Measurements from ENCODE around the gene MFNG.

Gene MFNG

DNA sequence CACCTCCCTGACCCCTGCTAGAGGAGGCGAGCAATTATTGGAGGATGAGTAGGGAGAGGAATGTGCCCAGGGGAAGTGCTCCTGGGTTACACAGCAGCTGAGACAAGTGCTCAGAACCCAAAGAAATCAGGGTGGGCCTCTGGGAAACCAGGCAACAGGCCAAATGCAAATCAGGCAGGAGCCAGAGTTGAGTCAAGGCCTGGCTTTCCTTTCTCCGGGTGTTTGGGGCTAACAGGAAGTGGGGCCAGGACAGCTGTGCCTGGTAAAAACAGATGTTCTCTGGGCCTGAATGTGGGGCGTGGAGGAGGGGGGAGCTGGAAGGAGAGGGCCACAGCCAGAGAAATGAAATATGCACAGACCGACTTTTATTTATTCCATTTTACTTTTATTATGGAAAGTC lies 22.0 kb downstream of the MFNG start:
- DNase-seq, result no peak
- TF ChIP-seq GATA1 (IDR thresholded peaks at IDR 0.05; ENCODE audit: low read depth, low read length) (no peak), POLR2A (IDR thresholded peaks at IDR 0.05; ENCODE audit: low read length) (no peak)

DNA sequence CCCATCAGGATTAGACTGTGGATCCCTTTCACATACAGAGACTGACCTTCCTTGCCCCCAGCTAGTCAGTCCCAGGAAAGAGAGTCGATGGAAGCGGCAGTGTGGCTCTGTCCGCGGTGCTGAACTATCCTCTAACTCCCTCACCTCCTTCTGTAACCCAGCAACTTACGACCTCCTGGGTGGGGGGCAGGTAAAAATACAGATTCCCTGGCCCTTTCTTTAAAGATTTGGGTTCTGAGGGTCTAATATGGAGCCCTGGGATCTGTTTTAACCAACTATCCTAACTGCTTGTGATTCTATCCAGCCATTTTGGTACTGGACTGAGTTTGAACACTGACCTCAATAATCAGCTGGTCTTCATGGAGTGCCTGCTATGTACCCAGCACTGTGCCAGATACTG lies 23.2 kb downstream of the MFNG start:
- TF ChIP-seq POLR2A (IDR thresholded peaks at IDR 0.05; ENCODE audit: low read length), result no peak
- no peak for TF ChIP-seq GATA1 (IDR thresholded peaks at IDR 0.05; ENCODE audit: low read depth, low read length)
- DNase-seq, result peak; percentile 21 to 22

DNA sequence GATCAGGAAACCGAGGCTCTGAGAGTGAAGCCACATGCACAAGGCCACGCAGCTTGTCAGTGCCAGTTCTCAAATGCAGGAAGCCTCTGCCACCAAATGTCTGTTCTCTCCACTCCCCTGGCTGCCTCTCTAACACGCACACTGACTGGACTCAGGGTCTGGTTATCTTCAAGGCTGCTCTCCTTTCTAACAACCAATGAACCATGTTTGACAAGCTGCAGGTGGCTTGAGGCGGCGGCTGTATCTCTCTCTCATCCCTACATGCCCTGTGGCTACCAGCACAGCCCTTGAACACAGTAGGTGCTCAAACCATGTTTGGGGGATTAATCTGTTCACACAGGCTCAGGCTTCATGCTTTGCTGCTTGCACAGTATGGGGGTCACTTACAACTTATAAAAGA lies 23.7 kb downstream of the MFNG start:
- TF ChIP-seq POLR2A (IDR thresholded peaks at IDR 0.05; ENCODE audit: low read length) (no peak), GATA1 (IDR thresholded peaks at IDR 0.05; ENCODE audit: low read depth, low read length) (no peak)
- DNase-seq, result no peak

DNA sequence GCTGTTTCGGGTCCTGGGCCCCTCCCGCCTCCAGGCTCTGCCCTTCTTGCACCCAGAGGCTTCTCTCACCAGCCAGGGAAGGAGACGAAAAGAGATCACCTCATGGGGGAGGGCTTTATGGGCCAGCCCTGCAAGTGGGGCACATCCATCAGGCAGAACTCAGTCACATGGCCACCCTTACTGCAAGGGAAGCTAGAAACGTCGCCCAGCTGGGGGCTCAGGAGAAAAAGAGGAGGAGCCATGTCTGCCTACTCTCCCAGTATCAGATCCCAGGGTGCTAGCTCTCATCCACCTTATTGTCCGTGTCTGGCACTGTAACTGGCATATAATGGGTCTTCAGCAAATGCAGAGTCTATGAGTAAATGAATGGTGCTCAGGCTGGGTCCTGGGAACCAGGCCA lies 24.2 kb downstream of the MFNG start:
- TF ChIP-seq GATA1 (IDR thresholded peaks at IDR 0.05; ENCODE audit: low read depth, low read length), result no peak
- no peak for TF ChIP-seq POLR2A (IDR thresholded peaks at IDR 0.05; ENCODE audit: low read length)
- DNase-seq, result no peak

DNA sequence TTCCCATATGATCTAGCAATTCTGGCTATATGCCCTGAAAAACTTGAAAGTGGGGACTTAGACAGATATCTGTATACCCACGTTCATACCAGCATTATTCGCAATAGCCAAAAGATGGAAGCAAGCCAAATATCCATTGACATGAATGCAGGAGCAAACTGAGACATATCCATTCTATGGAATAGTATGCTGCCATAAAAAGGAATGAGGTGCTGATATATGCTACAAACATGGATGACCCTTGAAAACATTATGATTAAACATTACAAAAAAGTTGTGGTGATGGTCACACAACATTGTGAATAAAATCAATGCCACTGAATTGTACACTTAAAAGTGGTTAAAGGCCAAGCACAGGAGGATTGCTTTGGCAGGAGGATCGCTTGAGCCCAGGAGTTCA lies 25.5 kb downstream of the MFNG start:
- no peak for DNase-seq
- TF ChIP-seq GATA1 (IDR thresholded peaks at IDR 0.05; ENCODE audit: low read depth, low read length), result no peak
- no peak for TF ChIP-seq POLR2A (IDR thresholded peaks at IDR 0.05; ENCODE audit: low read length)

DNA sequence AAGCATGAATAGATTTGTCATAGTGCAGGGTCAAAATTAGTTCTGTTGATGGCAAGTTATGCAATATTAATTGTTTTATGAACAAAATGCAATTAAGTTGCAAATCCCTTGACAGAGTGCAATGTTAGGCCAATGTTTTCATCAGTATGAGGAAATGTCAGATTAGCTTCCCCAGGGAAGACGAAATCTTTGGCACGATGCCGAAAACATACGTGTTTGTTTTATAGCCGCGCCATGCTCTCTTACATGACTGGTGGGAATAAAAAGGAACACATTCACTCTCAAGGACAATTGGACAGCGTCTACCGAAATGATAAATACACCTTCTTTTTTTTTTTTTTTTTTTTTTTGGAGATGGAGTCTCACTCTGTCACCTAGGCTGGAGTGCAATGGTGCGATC lies 27.0 kb downstream of the MFNG start:
- TF ChIP-seq POLR2A (IDR thresholded peaks at IDR 0.05; ENCODE audit: low read length) (no peak), GATA1 (IDR thresholded peaks at IDR 0.05; ENCODE audit: low read depth, low read length) (no peak)
- DNase-seq, result no peak

DNA sequence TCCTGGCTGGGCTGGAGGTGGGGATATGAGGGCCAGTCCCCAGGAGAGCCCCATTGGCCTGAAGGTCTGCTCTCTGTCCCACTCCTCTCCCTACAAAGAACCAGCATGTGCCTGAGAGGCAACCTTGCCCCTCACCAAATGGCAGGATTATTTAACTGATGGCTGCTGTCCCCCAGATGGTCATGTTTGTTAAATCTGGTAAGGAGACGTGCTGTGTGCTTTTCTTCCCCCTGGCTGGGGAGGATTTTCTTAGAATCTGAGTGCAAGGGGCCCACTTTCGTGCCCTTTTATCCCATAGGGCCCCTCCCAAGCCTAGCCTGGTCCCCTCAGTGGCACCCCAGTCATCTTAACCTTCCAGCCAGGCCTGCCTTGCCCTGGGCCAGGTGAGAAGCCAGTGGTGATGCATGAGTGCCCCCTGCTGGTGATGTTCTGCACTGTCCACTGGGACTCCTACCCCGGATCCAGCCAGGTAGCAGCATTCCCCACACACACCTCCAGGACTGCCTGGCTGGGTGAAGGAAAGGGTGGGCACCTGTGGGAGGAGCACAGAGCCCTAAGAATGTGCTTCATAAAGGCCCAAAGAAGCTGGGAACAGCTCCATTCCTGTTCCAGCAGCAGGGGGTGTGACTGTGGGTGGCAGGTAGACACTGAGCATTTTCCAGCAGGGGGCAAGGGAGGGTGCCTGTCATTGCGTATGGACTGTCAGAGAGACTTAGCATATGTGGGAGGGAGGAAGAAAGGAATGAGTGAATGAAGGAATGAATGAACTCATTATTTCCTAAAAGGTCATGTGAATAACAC lies 28.9 kb downstream of the MFNG start:
- TF ChIP-seq GATA1 (IDR thresholded peaks at IDR 0.05; ENCODE audit: low read depth, low read length), result no peak
- no peak for TF ChIP-seq POLR2A (IDR thresholded peaks at IDR 0.05; ENCODE audit: low read length)
- DNase-seq, result peak; percentile 50 to 79

DNA sequence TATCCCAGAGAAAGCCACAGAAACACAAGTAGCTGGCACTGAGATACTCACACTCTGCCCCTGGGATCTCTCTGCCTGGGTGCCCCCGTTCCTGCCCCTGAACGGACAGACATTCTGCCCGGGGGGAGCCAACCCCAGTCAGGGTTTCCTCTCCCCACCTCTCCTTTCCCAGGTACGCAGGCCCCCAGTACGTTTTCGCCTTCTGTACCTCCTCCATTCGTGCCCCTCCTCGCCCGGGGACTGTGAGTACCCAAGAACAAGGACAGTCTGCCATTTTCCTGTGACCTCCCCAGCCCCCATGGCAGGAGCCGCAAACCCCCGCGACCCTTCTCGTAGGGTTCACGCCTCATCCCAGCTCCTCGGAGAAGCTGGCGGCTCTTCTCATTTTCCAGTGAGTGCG lies 29.8 kb downstream of the MFNG start:
- no peak for DNase-seq
- no peak for TF ChIP-seq POLR2A (IDR thresholded peaks at IDR 0.05; ENCODE audit: low read length)
- no peak for TF ChIP-seq GATA1 (IDR thresholded peaks at IDR 0.05; ENCODE audit: low read depth, low read length)

DNA sequence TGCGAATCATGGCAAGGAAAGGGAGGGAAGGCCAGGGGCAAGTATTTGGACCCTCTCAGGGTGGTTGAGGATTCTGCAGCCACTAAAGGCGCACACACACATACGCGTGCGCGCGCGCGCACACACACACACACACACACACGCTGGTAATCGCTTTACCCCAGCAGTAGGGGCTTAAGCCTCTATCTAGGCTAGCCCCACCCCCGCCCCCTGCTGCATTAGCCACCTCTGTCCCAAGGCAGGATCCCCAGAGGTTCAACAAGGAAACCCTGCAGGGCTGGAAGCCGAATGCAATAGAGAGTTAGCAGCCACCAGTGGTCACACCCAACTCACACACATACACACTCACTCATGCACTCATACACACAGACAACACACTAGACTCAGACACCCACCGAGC lies 30.3 kb downstream of the MFNG start:
- no peak for TF ChIP-seq GATA1 (IDR thresholded peaks at IDR 0.05; ENCODE audit: low read depth, low read length)
- no peak for TF ChIP-seq POLR2A (IDR thresholded peaks at IDR 0.05; ENCODE audit: low read length)
- DNase-seq, result no peak

DNA sequence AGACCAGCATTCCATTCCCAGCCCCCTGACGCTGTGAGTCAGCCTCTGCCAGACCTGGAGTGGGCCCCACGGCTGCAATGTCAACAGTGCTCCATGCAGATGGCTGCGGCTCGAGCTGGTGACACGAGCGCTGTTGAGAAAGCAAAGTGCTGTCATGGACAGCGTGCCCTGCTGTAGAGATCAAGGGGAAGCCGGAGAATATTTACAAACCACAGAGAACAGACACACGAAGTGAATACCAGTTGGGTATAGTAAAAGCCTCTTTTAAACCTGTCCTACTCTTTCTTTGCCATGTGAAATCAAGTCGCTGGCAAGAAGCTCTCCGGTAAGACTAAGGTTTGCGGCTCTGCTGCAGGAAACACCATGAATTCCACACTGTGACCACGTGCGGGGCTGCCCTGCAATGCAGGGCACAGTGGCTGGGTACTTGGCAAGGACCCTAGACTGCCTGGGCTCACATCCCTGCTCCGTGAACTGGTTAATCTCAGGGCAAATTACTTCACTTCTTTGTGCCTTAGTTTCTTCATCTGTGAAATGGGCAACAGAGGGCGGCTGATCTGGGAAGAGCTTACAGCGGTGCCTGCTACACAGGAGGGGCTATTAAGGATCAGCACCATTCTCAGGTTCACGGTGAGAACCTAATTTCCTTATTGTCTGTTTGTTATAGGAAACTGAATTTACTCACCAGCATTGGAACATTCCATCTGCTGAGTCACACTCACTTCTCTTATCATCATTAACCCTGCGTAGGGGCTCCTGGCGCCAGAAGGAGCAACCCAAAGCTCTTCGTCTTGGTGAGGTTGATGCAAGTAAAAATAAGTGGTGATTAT lies 31.1 kb downstream of the MFNG start:
- DNase-seq, result peak; percentile 50 to 63
- TF ChIP-seq POLR2A (IDR thresholded peaks at IDR 0.05; ENCODE audit: low read length), result no peak
- no peak for TF ChIP-seq GATA1 (IDR thresholded peaks at IDR 0.05; ENCODE audit: low read depth, low read length)

DNA sequence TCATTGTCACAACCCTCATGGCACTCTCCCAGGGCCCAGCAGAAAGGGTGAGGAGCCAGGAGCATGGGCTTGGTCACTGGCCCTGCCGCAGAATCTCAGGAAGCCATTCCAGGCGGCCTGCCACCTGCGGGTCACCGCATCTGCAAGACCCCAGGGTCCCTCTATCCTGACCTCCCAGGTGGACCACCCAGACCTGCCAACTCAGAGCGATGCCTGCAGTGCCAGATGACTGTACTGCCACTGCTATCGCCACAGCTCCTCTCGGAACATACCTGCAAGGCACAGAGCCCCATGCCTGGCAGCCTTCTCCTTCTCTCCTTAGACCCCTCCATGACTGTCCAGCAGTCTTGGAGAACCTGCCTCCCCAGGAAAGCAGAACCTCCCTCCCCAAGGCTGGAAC lies 32.5 kb downstream of the MFNG start:
- no peak for DNase-seq
- TF ChIP-seq GATA1 (IDR thresholded peaks at IDR 0.05; ENCODE audit: low read depth, low read length) (no peak), POLR2A (IDR thresholded peaks at IDR 0.05; ENCODE audit: low read length) (no peak)

DNA sequence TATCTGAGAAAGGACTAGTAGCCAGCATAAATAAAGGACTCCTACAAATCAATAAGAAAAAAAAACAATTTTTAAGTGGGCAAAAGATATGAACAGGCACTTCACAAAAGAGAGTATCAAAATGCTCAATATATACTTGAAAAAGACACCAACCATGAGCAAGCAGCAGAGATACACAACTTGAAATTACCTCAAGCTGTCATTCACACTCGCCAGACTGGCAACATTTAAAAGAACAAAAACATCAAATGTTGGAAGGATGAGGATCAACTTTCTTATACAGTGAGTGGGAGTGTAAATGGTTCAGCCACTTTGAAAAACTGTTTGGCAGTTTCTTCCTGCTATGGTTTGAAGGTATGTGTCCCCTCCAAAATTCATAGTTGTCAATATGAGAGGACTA lies 35.0 kb downstream of the MFNG start:
- TF ChIP-seq GATA1 (IDR thresholded peaks at IDR 0.05; ENCODE audit: low read depth, low read length), result no peak
- no peak for TF ChIP-seq POLR2A (IDR thresholded peaks at IDR 0.05; ENCODE audit: low read length)
- DNase-seq, result no peak

DNA sequence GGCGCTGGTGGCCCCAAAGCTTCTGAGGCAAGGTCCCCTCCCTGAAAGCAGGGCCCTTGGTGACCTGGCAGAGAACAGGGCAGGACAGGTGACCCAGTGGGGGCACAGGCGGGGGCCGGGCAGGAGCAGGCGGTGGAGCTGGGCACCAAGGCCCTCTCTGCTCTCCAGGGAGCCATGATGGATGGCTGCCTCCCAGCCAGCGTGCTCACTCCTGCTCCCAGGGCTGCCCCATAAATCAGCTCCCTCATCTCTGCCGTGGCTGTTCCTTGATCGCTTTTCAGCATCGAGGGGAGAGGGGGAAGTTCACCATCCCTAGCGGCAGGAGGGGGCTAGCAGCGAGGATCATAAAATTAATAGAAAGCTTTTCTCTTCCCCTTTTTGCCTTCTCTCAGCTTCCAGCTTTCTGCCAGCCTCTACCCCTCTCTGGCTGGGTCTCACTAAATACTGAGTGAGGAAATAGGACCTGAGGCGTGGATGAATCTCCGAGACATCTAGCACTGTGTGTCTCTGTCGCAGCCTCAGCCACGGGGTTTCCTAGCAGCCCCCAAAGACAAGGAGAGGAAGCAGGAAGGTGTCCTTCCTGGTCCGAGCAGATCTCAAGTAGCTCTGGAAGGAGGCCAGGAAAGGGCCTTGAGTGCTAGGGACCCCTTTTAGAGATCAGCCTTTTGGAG lies 36.7 kb downstream of the MFNG start:
- TF ChIP-seq POLR2A (IDR thresholded peaks at IDR 0.05; ENCODE audit: low read length) (no peak), GATA1 (IDR thresholded peaks at IDR 0.05; ENCODE audit: low read depth, low read length) (no peak)
- DNase-seq, result no peak

DNA sequence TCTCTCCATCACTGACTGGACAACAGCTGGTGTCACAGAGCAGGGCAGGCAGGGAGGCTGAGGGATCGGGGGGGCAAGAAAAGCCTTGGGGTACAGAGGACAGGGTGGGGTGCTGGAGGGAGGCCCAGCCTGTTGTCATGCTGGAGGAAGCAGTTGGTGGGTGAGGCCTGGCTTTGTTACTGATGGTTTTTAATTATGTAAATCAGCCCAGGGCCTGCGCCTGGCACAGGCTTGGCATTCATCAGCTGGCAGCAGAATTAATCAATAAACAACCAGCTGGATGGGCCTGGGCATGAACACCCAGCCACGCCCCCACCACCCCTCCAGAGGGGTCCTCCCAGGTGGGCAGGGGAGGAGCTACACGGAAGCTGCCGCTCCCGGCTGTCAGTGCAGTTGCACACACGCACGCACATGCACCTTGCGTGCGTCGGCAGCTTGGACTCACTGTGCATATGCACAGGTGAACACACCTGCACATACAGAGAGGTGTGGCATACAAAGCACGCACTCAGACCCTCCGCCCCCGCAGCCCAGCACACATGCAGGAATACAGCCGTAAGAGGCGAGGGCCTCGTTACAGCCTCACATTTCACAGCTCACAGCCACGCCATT lies 37.6 kb downstream of the MFNG start:
- DNase-seq, result no peak
- TF ChIP-seq POLR2A (IDR thresholded peaks at IDR 0.05; ENCODE audit: low read length), result no peak
